ENCODE data around the gene EEF1G.

Gene EEF1G

GRCh38 chr11:62607714-62608113, 34.0 kb upstream of the EEF1G start:
- DNase-seq: no peak
- peaks cover 76% of the 10 kb centered on the region for H3K4me1 Mint-ChIP-seq
- no peak for ATAC-seq
- no peaks in the 10 kb centered on the region for H3K9me3 Mint-ChIP-seq
- no peak overlapping the region for H3K4me3 Mint-ChIP-seq
- H3K27me3 Mint-ChIP-seq: no peaks in the 10 kb centered on the region
- peak overlapping the region in 1 of 2 donors; percentile 27 for H3K27ac Mint-ChIP-seq

DNA sequence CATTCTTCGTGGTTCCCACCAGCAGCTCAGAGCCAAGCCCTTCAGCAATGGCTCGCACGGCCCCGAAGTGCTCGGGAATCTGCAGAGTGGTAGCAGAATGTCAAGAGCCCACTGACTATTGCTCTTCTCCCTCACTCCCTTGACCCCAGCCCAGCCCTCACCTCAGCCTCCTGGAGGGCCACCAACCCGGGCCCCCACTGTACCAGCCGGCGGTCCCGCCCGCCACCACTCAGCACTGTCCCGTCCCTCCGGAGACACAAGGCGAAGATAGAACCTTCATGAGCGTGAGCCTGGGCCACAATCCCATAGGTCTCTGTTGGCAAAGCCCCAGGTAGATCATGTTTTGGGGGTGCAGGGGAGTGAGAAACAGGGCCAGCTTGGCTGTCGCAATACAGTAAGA, 32.2 kb upstream of the EEF1G start:
- H3K27ac Mint-ChIP-seq: no peak overlapping the region
- DNase-seq (no peak), ATAC-seq (no peak)
- no peak overlapping the region for H3K4me3 Mint-ChIP-seq
- no peaks in the 10 kb centered on the region for H3K27me3 Mint-ChIP-seq
- no peaks in the 10 kb centered on the region for H3K9me3 Mint-ChIP-seq
- H3K4me1 Mint-ChIP-seq: peaks cover 78% of the 10 kb centered on the region

DNA sequence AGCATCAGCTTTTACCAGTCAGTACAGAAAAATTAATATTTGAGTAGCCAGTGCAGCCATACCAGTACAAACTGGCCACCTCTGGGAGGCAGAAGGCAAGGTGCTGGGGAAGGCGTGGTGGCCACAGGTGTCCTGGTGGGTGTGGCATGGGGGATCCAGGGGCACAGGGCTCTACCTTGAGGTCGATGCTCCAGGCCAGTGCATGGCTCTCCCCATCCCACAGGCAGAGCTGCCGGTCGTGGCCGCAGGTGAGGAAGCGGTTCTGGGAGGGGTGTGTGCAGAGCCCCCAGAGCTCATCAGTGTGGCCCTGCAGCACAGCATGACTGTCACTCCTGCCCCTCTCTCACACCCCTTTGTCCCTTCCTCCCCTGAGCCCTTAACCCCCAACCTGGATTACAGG, 31.8 kb upstream of the EEF1G start:
- Mint-ChIP-seq H3K4me1 (peaks cover 73% of the 10 kb centered on the region), H3K27ac (no peak overlapping the region), H3K4me3 (no peak overlapping the region)

GRCh38 chr11:62604460-62605120, 30.9 kb upstream of the EEF1G start:
- no peak for DNase-seq
- Mint-ChIP-seq H3K27ac (peak overlapping the region in 1 of 2 donors; percentile 42), H3K9me3 (no peaks in the 10 kb centered on the region), H3K27me3 (no peaks in the 10 kb centered on the region), H3K4me3 (no peak overlapping the region), H3K4me1 (peaks cover 70% of the 10 kb centered on the region)
- no peak for ATAC-seq

More for the DNA sequence above, 31.8 kb upstream of the EEF1G start:
- DNase-seq (no peak), ATAC-seq (no peak)
- no peaks in the 10 kb centered on the region for H3K9me3 Mint-ChIP-seq
- no peaks in the 10 kb centered on the region for H3K27me3 Mint-ChIP-seq

DNA sequence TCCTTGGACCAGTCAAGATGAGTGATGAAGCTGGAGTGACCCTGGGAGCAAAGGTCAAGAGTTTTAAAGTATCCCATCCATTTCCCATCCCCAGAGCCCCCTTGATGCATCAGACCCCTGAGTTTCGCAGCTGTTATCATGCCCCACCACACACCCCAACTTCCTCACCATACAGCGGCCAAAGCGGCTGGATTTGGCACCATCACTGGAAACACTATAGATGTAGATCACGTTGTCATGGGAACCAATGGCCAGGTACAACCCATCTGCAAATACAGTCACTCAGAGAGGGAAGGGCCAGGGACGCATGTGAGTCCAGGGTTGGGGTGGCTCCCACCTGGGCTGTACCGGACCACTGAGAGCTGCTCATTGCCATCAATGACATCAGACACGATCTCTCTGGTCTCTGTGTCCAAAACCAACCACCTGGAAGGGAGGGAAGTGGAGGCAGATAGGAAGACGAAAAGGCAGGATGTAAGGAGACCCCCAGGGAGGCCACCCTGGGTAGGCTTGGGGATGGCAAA, 30.1 kb upstream of the EEF1G start:
- Mint-ChIP-seq H3K27ac (peak overlapping the region in 1 of 2 donors; percentile 38), H3K4me1 (peaks cover 70% of the 10 kb centered on the region), H3K9me3 (no peaks in the 10 kb centered on the region), H3K27me3 (no peaks in the 10 kb centered on the region), H3K4me3 (peak overlapping the region in 1 of 2 donors; percentile 85)
- DNase-seq (no peak), ATAC-seq (no peak)

DNA sequence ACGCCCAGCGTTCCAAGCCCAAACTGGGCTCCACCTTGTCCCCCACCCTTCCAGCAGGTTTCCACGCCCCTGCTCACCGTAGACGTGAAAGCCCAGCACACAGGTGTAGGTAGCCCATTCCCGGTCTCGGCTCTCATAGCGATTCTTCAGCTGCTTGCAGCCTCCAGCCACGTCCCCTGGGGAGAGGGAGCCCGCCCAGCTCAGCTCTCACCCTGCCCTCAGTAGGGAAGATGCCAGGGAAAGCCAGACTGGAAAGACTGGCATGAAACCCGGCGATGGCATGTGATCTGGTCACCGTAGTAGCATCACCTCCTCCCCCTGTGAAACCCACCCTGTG, 29.3 kb upstream of the EEF1G start:
- no peak for ATAC-seq

DNA sequence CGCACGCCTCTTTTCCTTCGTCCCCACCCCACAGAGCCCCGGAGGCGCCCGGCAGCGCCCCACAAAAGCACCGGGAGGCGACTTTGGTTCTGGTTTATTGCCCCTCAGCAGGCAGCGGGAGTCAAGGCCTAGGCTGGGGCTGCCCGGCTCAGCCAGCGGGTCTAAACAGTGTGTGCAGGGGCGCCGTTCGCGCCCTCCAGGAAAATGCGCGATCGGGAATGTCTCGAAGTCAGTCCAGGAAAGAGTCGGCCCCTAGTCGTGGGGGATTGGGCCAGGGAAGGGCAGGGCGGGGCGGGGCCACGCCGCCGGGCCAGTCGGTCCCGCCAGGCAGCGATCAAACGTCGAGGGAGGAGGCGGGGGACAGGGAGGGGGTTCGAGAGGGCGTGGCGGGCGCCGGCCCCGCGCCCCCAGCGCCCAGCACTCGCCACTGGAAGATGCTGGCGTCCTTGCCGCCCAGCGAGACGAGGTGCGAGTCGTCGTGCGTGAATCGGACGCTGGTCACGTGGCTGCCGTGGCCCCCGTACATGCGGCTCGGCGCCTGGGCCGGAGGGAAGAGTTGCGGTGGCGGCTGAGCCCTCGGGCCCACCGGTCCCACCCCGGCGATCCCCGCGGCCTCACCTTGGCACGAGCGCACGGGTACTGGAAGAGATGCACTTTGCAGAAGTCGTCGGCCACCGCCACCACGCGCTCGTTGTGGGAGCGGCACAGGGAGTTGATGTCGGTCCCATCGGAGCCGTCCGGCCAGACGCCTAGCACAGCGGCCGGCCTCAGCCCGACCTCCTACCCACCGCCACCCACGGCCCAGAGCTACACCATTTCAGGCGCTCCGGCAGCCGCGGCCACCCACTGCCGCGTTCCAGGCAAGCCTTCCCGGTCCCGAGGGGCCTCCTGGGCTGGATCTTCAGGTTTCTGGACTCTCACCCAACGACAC, 28.7 kb upstream of the EEF1G start:
- Mint-ChIP-seq H3K4me1 (peaks cover 70% of the 10 kb centered on the region), H3K4me3 (peak overlapping the region; percentile 85 to 98), H3K27ac (peak overlapping the region; percentile 72 to 92), H3K27me3 (no peaks in the 10 kb centered on the region), H3K9me3 (no peaks in the 10 kb centered on the region)
- ATAC-seq (no peak), DNase-seq (no peak)

More for the DNA sequence above, 29.3 kb upstream of the EEF1G start:
- Mint-ChIP-seq H3K4me1 (peaks cover 70% of the 10 kb centered on the region), H3K27ac (peak overlapping the region in 1 of 2 donors; percentile 14), H3K4me3 (peak overlapping the region in 1 of 2 donors; percentile 85), H3K9me3 (no peaks in the 10 kb centered on the region), H3K27me3 (no peaks in the 10 kb centered on the region)
- no peak for DNase-seq

DNA sequence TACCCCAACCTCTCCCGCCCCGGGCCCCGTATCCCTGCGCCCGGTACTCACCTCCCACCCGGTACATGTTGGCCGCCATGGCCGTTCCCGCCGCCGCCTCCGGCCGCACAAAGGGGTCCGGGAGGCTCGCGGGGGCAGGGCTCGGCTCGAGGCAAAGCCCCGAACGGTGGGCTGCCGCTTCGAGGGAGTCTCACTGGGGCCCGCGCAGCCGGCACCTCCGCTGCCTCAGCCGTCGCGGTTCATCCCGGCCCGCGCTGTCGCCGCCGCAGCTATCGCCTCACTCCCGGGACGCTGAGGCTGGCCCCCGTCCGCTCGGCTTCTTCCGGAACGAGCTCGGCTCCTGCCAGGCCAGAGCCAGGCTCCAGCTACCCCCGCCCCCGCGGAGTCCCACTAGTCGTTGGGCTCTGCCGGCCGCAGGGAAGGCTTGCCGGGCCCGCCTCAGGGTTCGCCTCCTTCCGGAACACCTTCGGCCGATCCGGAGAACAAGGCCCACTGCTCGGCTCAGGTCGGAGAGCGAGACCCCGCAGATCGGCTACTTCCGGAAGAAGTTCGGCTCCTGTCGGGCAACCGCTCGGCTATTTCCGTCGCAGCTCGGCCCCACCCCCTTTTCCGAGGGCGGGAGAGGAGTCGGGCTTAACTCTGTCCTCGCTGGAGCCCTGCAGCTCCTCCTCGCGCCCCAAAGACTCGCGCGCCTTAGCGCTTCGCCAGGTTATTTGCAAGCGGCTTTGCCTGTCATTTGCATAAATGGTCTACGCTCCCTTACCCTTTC, 27.9 kb upstream of the EEF1G start, which contains the start of gene MTA2:
Gene MTA2 (minus strand): TSS at position 494 of the 769 bp plus-strand sequence. CDS start 415 bp downstream, at position 79.
- ATAC-seq: peak; percentile 87
- DNase-seq: peak; percentile 100
- H3K4me3 Mint-ChIP-seq: peak within 1 kb of the TSS; percentile 85 to 98
- H3K9me3 Mint-ChIP-seq: no peaks in the 10 kb centered on the region
- H3K4me1 Mint-ChIP-seq: peaks cover 74% of the 10 kb centered on the region
- H3K27ac Mint-ChIP-seq: peak within 1 kb of the TSS; percentile 72 to 99
- no peaks in the 10 kb centered on the region for H3K27me3 Mint-ChIP-seq

DNA sequence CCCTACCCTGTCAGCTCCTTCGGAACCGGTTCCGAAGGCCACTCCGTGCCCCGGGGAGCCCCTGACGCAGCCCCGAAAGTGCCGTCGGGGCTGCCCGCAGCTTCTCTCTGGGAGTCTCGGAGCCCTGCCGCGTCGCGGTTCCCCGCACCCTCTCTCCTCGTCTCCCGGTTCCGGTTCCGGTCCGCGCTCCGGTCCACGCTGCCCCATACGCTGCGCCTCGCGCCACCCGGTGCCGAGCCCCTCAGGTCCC, 27.4 kb upstream of the EEF1G start:
- peaks cover 70% of the 10 kb centered on the region for H3K4me1 Mint-ChIP-seq
- peak overlapping the region; percentile 72 to 99 for H3K27ac Mint-ChIP-seq
- no peak for ATAC-seq
- H3K27me3 Mint-ChIP-seq: no peaks in the 10 kb centered on the region
- H3K4me3 Mint-ChIP-seq: peak overlapping the region; percentile 85 to 98
- DNase-seq: no peak
- H3K9me3 Mint-ChIP-seq: no peaks in the 10 kb centered on the region

- Mint-ChIP-seq H3K9me3 (no peaks in the 10 kb centered on the region), H3K27ac (peak overlapping the region; percentile 72 to 99), H3K27me3 (no peaks in the 10 kb centered on the region), H3K4me1 (peaks cover 65% of the 10 kb centered on the region), H3K4me3 (peak overlapping the region; percentile 85 to 98)
- no peak for DNase-seq
- ATAC-seq: no peak
These were observed 26.9 kb upstream of the EEF1G start for GRCh38 chr11:62600367-62601121.

GRCh38 chr11:62599901-62600300, 26.2 kb upstream of the EEF1G start:
- H3K9me3 Mint-ChIP-seq: no peaks in the 10 kb centered on the region
- DNase-seq: peak in 1 of 2 donors; percentile 62
- H3K27ac Mint-ChIP-seq: peak overlapping the region; percentile 72 to 99
- no peak for ATAC-seq
- H3K27me3 Mint-ChIP-seq: no peaks in the 10 kb centered on the region
- peak overlapping the region; percentile 85 to 98 for H3K4me3 Mint-ChIP-seq
- H3K4me1 Mint-ChIP-seq: peaks cover 63% of the 10 kb centered on the region

GRCh38 chr11:62599069-62599696, 25.5 kb upstream of the EEF1G start:
- H3K27me3 Mint-ChIP-seq: no peaks in the 10 kb centered on the region
- DNase-seq (peak; percentile 95 to 98), ATAC-seq (peak; percentile 85)
- peaks cover 66% of the 10 kb centered on the region for H3K4me1 Mint-ChIP-seq
- H3K9me3 Mint-ChIP-seq: no peaks in the 10 kb centered on the region
- peak overlapping the region; percentile 74 to 99 for H3K27ac Mint-ChIP-seq
- peak overlapping the region; percentile 85 to 98 for H3K4me3 Mint-ChIP-seq

DNA sequence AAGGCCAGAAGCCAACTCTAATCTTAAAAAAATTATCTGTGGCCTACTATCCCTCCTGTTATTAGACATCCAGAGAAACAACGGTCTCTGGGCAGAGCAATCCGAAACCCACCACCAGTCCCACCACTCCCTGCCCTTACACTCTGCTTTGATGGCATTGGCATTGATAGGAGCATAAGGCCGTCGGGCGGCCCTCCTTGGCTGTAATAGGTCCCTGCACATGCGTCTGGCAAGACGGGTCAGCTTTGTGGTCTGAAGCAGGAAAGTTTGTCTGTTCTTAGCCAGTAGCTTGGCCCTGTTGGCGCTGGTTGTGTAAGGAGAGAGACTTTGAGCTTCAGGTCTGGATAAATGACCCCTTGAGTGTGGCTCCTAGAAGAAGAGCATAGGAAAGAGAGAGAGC, 21.4 kb upstream of the EEF1G start:
- Mint-ChIP-seq H3K4me3 (no peak overlapping the region), H3K27ac (no peak overlapping the region), H3K27me3 (no peaks in the 10 kb centered on the region), H3K4me1 (peaks cover 76% of the 10 kb centered on the region), H3K9me3 (no peaks in the 10 kb centered on the region)
- DNase-seq (no peak), ATAC-seq (no peak)

DNA sequence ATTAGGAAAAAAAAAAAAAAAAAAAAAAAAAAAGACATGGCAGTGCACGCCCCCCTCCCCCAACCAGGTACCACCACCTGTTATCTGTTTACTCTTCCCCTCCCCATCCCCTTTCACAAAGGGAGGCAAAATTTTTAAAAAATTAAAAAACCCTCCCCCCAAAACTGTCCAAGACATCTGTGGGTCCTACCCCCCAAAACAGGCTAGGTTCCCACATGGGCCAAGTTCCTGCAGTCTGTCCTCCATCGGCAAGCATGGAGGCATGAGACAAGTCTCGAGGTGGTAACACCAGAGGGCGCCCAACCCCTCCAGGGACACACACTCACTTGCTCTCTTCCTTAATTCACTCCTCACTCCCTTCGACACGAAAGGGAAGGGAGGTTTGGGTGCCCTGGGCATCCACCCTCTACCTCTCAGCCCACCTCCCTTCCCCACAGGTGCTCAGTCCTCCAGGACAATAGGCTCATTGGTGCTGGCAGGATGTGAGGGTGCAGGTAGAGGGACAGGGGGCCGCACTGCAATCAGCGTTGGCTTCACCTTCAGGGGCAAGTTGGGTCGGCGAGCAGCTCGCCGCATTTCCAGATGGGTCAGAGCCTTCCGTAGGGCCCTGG, 19.8 kb upstream of the EEF1G start:
- ATAC-seq (peak; percentile 43), DNase-seq (peak; percentile 71 to 78)
- Mint-ChIP-seq H3K4me1 (peaks cover 76% of the 10 kb centered on the region), H3K27me3 (no peaks in the 10 kb centered on the region), H3K27ac (peak overlapping the region in 1 of 2 donors; percentile 97), H3K4me3 (peak overlapping the region; percentile 68 to 81), H3K9me3 (no peaks in the 10 kb centered on the region)

All from stimulated activated naive CD8-positive, alpha-beta T cell treated with anti-CD3 and anti-CD28 coated beads, Interleukin-15, amount 100 ng/mL, for 72 hours (primary cell).